Lower lobe of right lung (tissue), 2 donors: ENCODE results near the gene ATXN7L1. TPM values are rescaled to one million over a fixed set of nuclear protein-coding genes. Genes with fewer than 3 reads are reported as not detected.

ENCODE experiments used
- ATAC-seq, 2 donors: fragments of 200-7000 bp; cut with Tn5 transposase; one replicate each; pipeline ENCODE4 v1.9.1; 2020 to 2022; ENCODE audit warnings: mild to moderate bottlenecking in 2 of 2, moderate library complexity in 2 of 2
- DNase-seq: peaks from one replicate; pipeline ENCODE4 v3.0.0-alpha.2; 2020
- H3K27ac ChIP-seq: fragments of 200-600 bp; one replicate; pipeline ENCODE4 v1.8.0; 2022
- H3K27me3 ChIP-seq: fragments of 200-600 bp; one replicate; pipeline ENCODE4 v1.8.0; 2022; ENCODE audit warnings: low read depth
- H3K36me3 ChIP-seq: fragments of 200-600 bp; one replicate; pipeline ENCODE4 v1.8.0; 2022; ENCODE audit warnings: mild to moderate bottlenecking
- H3K4me1 ChIP-seq: fragments of 200-600 bp; one replicate; pipeline ENCODE4 v1.8.0; 2022
- H3K4me3 ChIP-seq: fragments of 200-600 bp; one replicate; pipeline ENCODE4 v1.8.0; 2022; ENCODE audit warnings: mild to moderate bottlenecking
- H3K9me3 ChIP-seq: fragments of 200-600 bp; one replicate; pipeline ENCODE4 v1.8.0; 2022
- intact Hi-C: fragments of 100-400 bp; cut with DNase I; formaldehyde crosslinking; loops from one replicate; pipeline ENCODE4 v1.11.0; 2022
- total RNA-seq: library from RNA; stranded (reverse); fragmentation: NEBNext Ultra II Directional; extraction: Animal tissue kit (Norgen Biotek cat#: 25700); gene quantifications from one replicate; pipeline ENCODE4 v1.2.1, GENCODE V29; 2021
- TF ChIP-seq, protein P1 (sequence below): fragments of 200-600 bp; IDR thresholded peaks from one replicate; pipeline ENCODE4 v1.8.0; 2022; ENCODE audit warnings: antibody characterized with exemption, mild to moderate bottlenecking
- donor health status: DM: no; HTN: yes; CAD: no; lungs with severe emphysema.

Gene ATXN7L1
- total RNA-seq, 1 donor from 2014 or later: 17.7 TPM

DNA sequence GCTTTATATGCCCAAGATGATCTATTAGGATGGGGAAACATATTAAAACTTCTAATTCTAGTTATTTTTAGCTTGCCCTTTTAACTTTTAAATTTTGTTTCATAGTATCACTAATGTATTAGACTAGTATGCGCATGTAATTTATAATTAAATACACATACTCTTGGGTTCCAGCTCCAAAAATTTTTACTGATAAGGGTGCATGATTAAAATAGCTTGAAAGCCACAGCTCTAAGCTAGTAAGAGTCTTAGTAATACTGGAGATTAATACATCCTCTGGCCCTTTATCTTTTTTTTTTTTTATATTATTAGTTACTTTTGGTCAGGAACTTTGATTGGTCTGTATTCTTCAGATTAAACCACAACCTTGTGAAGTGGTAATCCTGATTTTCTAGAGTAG, 53.6 kb downstream of the ATXN7L1 start:
- H3K27me3 ChIP-seq: no peaks in the 10 kb centered on the region
- intact Hi-C loops: no loop called here
- no peak for ATAC-seq
- H3K4me3 ChIP-seq: no peak overlapping the region
- no peaks in the 10 kb centered on the region for H3K36me3 ChIP-seq
- DNase-seq: no peak
- no peaks in the 10 kb centered on the region for H3K9me3 ChIP-seq
- no peaks in the 10 kb centered on the region for H3K4me1 ChIP-seq
- H3K27ac ChIP-seq: no peak overlapping the region
- TF ChIP-seq, protein P1, sequence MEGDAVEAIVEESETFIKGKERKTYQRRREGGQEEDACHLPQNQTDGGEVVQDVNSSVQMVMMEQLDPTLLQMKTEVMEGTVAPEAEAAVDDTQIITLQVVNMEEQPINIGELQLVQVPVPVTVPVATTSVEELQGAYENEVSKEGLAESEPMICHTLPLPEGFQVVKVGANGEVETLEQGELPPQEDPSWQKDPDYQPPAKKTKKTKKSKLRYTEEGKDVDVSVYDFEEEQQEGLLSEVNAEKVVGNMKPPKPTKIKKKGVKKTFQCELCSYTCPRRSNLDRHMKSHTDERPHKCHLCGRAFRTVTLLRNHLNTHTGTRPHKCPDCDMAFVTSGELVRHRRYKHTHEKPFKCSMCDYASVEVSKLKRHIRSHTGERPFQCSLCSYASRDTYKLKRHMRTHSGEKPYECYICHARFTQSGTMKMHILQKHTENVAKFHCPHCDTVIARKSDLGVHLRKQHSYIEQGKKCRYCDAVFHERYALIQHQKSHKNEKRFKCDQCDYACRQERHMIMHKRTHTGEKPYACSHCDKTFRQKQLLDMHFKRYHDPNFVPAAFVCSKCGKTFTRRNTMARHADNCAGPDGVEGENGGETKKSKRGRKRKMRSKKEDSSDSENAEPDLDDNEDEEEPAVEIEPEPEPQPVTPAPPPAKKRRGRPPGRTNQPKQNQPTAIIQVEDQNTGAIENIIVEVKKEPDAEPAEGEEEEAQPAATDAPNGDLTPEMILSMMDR: no peak

DNA sequence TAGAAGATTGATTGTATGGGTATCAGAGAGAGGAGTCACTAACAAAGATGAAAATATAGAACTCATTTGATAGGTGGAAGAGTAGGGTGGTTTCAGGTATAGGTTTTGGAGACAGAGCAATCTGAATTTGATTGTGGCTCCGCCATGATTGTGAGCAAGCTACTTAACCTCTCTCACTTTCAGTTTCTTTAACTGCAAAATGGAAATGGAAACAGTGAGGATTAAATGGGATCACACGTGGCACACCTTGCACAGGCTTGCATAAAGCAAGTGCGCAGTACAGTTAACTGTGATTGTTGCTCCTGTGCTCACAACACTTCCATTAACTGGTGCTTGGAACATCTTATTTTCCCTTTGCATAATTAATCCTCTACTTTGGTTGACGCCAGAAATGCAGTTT, 54.9 kb downstream of the ATXN7L1 start:
- Histone ChIP-seq H3K36me3 (no peaks in the 10 kb centered on the region), H3K9me3 (no peaks in the 10 kb centered on the region), H3K27ac (no peak overlapping the region), H3K27me3 (no peaks in the 10 kb centered on the region), H3K4me1 (no peaks in the 10 kb centered on the region), H3K4me3 (no peak overlapping the region)
- TF ChIP-seq, protein P1: no peak
- ATAC-seq: no peak
- DNase-seq: no peak
- intact Hi-C loops: no loop called here

DNA sequence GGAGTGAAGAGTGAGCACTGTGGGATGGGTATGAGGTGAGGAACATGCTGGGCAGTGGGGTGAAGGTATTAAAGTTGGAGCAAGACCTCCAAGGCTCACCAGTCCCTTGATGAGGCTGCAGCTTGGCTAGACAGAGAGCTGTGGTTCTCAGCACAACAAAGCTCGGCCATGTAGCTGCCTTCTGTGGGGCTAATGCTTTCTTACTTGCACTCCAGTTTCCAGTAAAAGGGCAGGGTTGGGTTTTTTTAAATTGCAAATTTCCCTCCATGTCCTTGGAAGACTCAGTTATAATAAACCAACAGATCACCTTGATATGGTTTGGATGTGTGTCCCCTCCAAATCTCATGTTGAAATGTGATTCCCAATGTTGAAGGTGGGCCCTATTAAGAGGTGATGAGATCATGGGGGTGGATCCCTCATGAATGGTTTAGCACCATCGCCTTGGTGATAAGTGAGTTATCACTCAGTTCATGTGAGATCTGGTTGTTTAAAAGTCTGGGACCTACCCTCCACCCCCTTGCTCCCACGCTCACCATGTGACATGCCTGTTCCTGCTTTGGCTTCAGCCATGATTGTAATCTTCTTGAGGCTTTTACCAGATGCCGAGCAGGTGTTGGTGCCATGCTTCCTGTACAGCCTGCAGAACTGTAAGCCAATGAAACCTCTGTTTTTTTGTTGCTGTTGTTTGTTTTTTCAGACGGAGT, 55.9 kb downstream of the ATXN7L1 start:
- Histone ChIP-seq H3K27me3 (no peaks in the 10 kb centered on the region), H3K4me3 (no peak overlapping the region), H3K27ac (no peak overlapping the region), H3K9me3 (no peaks in the 10 kb centered on the region), H3K36me3 (no peaks in the 10 kb centered on the region), H3K4me1 (no peaks in the 10 kb centered on the region)
- ATAC-seq (no peak), DNase-seq (no peak)
- intact Hi-C loops: no loop called here
- TF ChIP-seq, protein P1: no peak

DNA sequence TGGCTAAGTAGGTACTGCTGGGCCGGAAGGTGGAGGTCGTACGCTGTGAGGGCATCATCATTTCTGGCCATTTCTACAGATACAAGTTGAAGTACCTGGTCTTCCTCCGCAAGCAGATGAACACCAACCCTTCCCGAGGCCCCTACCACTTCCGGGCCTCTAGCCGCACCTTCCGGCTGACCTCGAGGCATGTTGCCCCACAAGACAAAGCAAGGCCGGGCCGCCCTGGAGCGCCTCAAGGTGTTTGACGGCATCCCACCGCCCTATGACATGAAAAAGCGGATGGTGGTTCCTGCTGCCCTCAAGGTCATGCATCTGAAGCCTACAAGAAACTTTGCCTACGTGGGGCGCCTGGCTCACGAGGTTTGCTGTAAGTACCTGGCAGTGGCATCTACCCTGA, 56.8 kb downstream of the ATXN7L1 start:
- H3K9me3 ChIP-seq: no peaks in the 10 kb centered on the region
- DNase-seq: no peak
- no peak for ATAC-seq
- H3K4me1 ChIP-seq: no peaks in the 10 kb centered on the region
- H3K27ac ChIP-seq: no peak overlapping the region
- TF ChIP-seq, protein P1: no peak
- intact Hi-C loops: no loop called here
- H3K27me3 ChIP-seq: no peaks in the 10 kb centered on the region
- H3K4me3 ChIP-seq: no peak overlapping the region
- H3K36me3 ChIP-seq: no peaks in the 10 kb centered on the region

DNA sequence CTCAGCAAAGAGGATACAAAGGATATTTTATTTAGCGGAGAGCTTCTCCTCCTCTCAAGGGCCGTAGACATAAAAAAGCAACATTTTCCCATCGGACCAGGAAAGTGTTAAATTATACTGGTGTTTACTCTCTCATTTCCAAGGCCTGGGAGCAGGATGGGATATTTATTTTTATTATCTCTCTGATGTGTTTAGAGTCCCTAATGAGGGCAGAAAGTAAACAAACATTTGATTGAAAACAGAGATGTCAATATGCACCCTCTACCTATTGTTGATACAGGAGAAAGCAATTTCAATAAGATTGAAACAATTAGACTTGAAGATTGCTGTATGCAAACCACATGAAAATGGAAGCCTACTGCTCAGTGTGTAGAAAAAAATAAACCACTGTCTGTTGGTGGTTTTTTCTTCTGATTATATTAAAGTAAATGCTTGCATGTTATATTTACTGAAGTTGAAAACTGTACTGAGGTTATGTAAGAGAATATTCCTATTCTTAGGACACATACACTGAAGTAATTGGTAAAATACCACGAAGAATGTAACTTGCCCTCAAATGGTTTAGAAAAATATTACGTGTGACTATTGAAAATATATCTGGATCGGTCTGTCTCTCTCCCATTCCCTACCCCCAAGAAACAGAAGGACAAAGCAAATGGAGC, 59.3 kb downstream of the ATXN7L1 start:
- intact Hi-C loops: no loop called here

More for the DNA sequence above, 59.3 kb downstream of the ATXN7L1 start:
- Histone ChIP-seq H3K36me3 (no peaks in the 10 kb centered on the region), H3K27me3 (no peaks in the 10 kb centered on the region), H3K9me3 (no peaks in the 10 kb centered on the region), H3K27ac (no peak overlapping the region), H3K4me1 (no peaks in the 10 kb centered on the region), H3K4me3 (no peak overlapping the region)
- ATAC-seq: no peak
- DNase-seq: no peak
- TF ChIP-seq, protein P1: no peak
